Neuron (in vitro differentiated cells): ENCODE measurements around the gene TSPAN17.
A peak's percentile ranks its signal among the peaks of the same experiment; 100 is the strongest.

Experiments used
- H2AFZ ChIP-seq: one replicate; pipeline ENCODE4 v1.6.1; 2013; ENCODE audit warnings: low read depth, mild to moderate bottlenecking, inconsistent platforms, low read length, moderate library complexity
- H3K27me3 ChIP-seq: one replicate; pipeline ENCODE4 v1.6.1; 2013; ENCODE audit warnings: low read length; ENCODE audit not compliant: insufficient read depth
- H3K36me3 ChIP-seq: one replicate; pipeline ENCODE4 v1.6.1; 2013; ENCODE audit warnings: low read length; ENCODE audit not compliant: insufficient read depth
- H3K4me1 ChIP-seq: one replicate; pipeline ENCODE4 v1.6.1; 2013; ENCODE audit warnings: low read length; ENCODE audit not compliant: insufficient read depth
- H3K4me3 ChIP-seq: 2 replicates; pipeline ENCODE4 v1.5.1; 2013; ENCODE audit warnings: mild to moderate bottlenecking, low read length, moderate library complexity
- H3K9me3 ChIP-seq: one replicate; pipeline ENCODE4 v1.6.1; 2013; ENCODE audit warnings: low read length

Gene TSPAN17

GRCh38 chr5:176637556-176637955 lies 9.7 kb upstream of the TSPAN17 start:
- H2AFZ ChIP-seq: no peak overlapping the region
- H3K36me3 ChIP-seq: no peaks in the 10 kb centered on the region
- H3K4me1 ChIP-seq: no peaks in the 10 kb centered on the region
- no peak overlapping the region for H3K4me3 ChIP-seq
- H3K27me3 ChIP-seq: peaks cover 62% of the 10 kb centered on the region
- no peaks in the 10 kb centered on the region for H3K9me3 ChIP-seq

GRCh38 chr5:176638437-176638836 lies 8.8 kb upstream of the TSPAN17 start:
- H3K9me3 ChIP-seq: no peaks in the 10 kb centered on the region
- no peaks in the 10 kb centered on the region for H3K36me3 ChIP-seq
- no peak overlapping the region for H2AFZ ChIP-seq
- H3K27me3 ChIP-seq: peaks cover 63% of the 10 kb centered on the region
- H3K4me3 ChIP-seq: no peak overlapping the region
- H3K4me1 ChIP-seq: no peaks in the 10 kb centered on the region

DNA sequence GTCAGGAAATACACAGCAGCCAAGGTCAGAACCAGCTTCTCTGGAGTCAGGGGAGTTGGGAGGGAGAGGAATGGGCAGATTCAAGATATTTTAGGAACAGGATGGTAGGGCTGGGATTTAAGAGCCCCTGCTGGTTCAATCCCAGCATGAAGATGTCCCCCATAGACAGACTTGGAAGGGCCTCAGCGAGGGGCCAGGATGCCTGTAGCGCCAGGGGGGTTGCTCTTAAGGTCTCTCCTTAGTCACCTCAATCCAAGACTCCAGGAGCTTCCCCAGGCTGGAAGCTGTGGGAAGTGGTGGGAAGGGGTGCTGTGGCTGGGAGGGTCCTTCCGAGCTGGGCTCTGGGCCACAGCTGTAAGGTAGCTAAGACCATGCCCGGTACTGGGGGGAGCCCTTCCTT lies 8.1 kb upstream of the TSPAN17 start:
- Histone ChIP-seq H3K27me3 (peaks cover 66% of the 10 kb centered on the region), H3K4me3 (no peak overlapping the region), H3K4me1 (no peaks in the 10 kb centered on the region), H2AFZ (no peak overlapping the region), H3K9me3 (no peaks in the 10 kb centered on the region), H3K36me3 (no peaks in the 10 kb centered on the region)

DNA sequence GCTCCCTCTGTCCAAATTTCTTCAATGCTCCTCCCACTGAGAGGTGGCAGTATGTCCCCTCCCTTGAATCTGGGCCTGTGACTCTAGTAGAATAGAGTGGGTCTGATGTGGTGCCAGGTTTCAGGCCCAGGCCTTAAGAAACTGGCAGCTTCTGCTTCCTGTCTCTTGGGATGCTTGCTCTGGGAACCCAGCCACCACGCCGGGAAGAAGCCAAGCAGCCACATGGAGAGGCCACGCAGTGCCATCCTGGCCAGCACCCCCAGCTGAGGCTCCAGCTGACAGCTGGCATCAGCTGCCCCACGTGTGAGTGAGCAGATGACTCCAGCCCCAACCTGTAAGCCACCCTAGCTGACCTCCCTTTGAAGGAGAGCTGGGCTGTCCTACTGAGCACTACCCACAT lies 7.3 kb upstream of the TSPAN17 start:
- Histone ChIP-seq H3K4me3 (no peak overlapping the region), H3K36me3 (no peaks in the 10 kb centered on the region), H3K4me1 (no peaks in the 10 kb centered on the region), H3K27me3 (peaks cover 69% of the 10 kb centered on the region), H2AFZ (no peak overlapping the region), H3K9me3 (no peaks in the 10 kb centered on the region)

DNA sequence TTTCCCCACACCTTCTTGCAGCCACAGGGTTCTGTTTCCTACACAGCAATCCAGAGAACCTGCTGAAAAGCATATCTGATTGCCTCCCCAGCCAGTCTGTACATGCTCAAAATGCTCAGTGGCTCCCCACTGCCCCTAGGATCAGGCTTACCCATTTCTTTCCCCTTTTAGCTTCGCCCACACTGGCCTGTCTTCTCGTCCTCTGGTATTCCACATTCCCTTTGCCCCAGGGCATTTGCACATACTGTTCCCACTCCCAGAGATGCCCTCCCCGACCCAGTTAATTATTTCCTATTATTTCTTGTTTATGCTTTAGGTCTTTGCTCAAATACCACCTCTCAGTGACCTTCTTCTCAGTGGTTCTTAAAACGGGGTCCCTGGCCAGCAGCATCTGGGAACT lies 6.7 kb upstream of the TSPAN17 start:
- Histone ChIP-seq H3K36me3 (no peaks in the 10 kb centered on the region), H3K27me3 (peaks cover 69% of the 10 kb centered on the region), H3K4me1 (no peaks in the 10 kb centered on the region), H3K9me3 (no peaks in the 10 kb centered on the region), H3K4me3 (no peak overlapping the region), H2AFZ (no peak overlapping the region)

DNA sequence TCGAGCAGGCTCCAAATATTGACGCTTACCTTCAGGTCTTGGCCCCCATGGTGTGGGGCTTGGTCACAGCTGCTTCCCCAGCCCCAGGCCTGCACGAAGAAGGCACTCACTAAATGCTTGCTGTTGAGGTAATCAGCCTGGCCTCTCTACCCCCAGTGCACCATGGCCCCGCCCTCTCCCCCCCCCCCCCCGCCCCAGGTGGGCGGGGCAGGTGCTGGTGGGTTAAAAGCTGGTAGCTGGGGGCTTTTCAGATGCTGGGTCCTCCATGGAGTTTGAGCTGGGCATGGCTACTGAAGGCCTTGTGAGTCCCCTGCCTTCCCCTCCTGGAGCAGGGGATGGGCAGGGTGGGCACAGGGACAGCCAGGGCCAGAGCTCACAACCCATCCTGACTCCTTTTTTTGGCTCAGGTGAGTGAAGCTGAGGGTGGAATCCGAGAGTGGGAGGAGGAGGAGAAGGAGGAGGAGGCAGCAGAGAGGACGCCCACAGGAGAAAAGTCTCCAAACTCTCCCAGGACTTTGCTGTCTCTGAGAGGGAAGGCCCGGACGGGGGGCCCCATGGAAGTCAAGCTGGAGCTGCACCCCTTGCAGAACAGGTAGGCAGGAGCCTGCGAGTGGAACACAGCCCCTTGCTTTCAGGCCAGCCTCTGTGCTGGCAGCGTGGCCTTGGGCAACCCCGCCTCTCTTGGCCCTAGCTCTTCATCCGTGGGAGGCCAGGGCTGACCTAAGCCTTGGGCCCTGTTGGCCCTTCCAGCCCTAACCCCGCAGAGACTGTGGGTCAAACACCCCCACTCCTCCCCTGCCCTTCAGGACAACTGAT lies 4.4 kb upstream of the TSPAN17 start:
- H3K9me3 ChIP-seq: no peaks in the 10 kb centered on the region
- no peaks in the 10 kb centered on the region for H3K4me1 ChIP-seq
- H3K4me3 ChIP-seq: no peak overlapping the region
- no peak overlapping the region for H2AFZ ChIP-seq
- peaks cover 59% of the 10 kb centered on the region for H3K27me3 ChIP-seq
- H3K36me3 ChIP-seq: no peaks in the 10 kb centered on the region

GRCh38 chr5:176643491-176644219 lies 3.6 kb upstream of the TSPAN17 start:
- Histone ChIP-seq H2AFZ (no peak overlapping the region), H3K4me1 (peaks cover 6% of the 10 kb centered on the region), H3K27me3 (peaks cover 51% of the 10 kb centered on the region), H3K4me3 (no peak overlapping the region), H3K36me3 (no peaks in the 10 kb centered on the region), H3K9me3 (no peaks in the 10 kb centered on the region)

DNA sequence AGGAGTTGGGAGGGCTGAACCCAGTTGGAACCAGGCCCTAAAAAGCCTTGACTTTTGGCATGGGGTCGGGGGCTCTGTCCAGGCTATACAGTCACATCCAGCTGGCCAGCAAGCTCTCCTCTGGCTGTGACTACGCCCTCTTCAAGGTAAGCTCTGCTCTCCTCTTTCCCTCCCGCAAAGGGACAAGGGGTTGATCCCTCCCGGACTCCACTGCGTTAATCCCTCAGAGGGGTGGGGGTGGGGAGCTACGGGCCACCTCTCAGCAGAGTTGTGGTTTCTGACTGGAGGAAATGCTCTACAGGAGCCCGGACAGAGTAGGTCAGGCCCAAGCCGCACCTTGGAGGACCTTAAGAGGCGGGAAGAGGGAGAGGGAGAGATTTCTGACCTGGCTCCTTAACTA lies 3.0 kb upstream of the TSPAN17 start:
- no peaks in the 10 kb centered on the region for H3K9me3 ChIP-seq
- H3K27me3 ChIP-seq: peaks cover 46% of the 10 kb centered on the region
- no peaks in the 10 kb centered on the region for H3K36me3 ChIP-seq
- H3K4me3 ChIP-seq: no peak overlapping the region
- no peak overlapping the region for H2AFZ ChIP-seq
- H3K4me1 ChIP-seq: peaks cover 8% of the 10 kb centered on the region

- Histone ChIP-seq H3K27me3 (peaks cover 41% of the 10 kb centered on the region), H3K9me3 (no peaks in the 10 kb centered on the region), H3K36me3 (no peaks in the 10 kb centered on the region), H3K4me3 (no peak overlapping the region), H2AFZ (no peak overlapping the region), H3K4me1 (peaks cover 8% of the 10 kb centered on the region)
Measured at GRCh38 chr5:176644878-176645670, 2.2 kb upstream of the TSPAN17 start.

GRCh38 chr5:176646049-176646706 lies 1.1 kb upstream of the TSPAN17 start:
- Histone ChIP-seq H3K4me1 (peaks cover 8% of the 10 kb centered on the region), H3K36me3 (no peaks in the 10 kb centered on the region), H2AFZ (peak overlapping the region; percentile 24), H3K27me3 (peaks cover 36% of the 10 kb centered on the region), H3K9me3 (no peaks in the 10 kb centered on the region), H3K4me3 (peak overlapping the region; percentile 51)

DNA sequence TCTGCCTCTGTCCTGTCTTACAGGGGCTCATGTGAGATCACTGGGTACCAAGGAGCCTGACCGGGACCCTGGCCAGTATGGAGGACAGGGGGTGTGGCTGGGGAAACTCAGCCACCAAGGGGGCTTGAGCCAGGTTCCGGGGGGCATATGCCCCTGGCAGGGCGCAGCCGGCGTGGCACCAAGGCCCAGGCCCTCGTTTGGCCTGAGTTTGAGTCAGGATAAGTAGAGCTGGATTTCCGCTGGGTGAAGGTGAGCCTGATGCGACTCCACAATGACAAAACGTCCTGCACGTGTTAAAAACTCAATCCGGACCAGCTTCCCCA lies 616 bp upstream of the TSPAN17 start:
- Histone ChIP-seq H2AFZ (peak overlapping the region; percentile 24), H3K9me3 (no peaks in the 10 kb centered on the region), H3K36me3 (no peaks in the 10 kb centered on the region), H3K4me3 (peak overlapping the region; percentile 51), H3K4me1 (peaks cover 8% of the 10 kb centered on the region), H3K27me3 (peaks cover 31% of the 10 kb centered on the region)

DNA sequence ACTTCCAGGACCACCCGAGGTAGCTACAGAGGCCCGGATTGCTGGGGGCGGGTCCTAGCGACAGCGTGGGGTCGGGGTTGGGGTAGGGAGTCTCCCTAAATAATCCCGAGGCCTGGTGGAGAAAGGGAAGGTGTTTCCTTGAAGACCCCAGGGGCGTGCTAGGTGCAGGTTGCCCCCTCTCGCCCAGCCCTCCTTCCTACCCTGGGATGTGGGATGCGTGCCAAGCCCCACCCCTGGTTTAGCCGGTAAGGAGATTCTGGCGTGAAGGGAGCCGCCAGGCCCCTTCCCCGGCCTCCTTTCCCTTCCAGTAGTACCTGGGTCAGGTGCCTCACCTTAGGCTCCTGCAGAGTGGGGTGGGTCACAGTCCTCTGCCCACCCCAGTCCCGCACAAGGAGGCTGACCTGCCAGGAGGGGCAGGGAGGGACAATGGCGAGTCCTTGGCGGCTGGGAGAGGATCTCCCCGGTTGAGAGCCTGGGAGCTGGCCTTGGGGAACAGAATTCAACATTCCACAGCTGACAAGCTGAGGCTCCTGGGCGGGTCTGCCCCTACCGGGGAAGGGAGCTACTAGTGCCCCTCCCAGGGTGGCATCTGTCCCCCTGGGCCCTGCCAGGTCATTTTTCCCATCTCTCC lies 674 bp downstream of the TSPAN17 start:
- H3K4me1 ChIP-seq: peaks cover 8% of the 10 kb centered on the region
- peaks cover 3% of the 10 kb centered on the region for H3K36me3 ChIP-seq
- H2AFZ ChIP-seq: peak overlapping the region; percentile 85
- peak overlapping the region; percentile 94 for H3K4me3 ChIP-seq
- no peaks in the 10 kb centered on the region for H3K9me3 ChIP-seq
- H3K27me3 ChIP-seq: peaks cover 21% of the 10 kb centered on the region
